Trophoblast cell (in vitro differentiated cells and primary cell): ENCODE results near the gene BCL2L2. TPM values are rescaled to one million over a fixed set of nuclear protein-coding genes. Genes with fewer than 3 reads are reported as not detected.
"Not testable (repeated sequence)": the region's sequence is repeated elsewhere in the genome, so short reads cannot be mapped to it uniquely, and the experiment has no call there.

Source experiments
- DNase-seq, 2 donors: peaks; one replicate each; pipeline ENCODE4 v3.0.0-alpha.2; 2016
- H2AFZ ChIP-seq: 2 replicates; pipeline ENCODE4 v1.6.1; 2013; ENCODE audit warnings: low read length, moderate library complexity, mild to moderate bottlenecking; ENCODE audit not compliant: insufficient read depth, poor library complexity
- H2AK5ac ChIP-seq: 2 replicates; pipeline ENCODE4 v1.6.1; 2013; ENCODE audit warnings: mild to moderate bottlenecking, low read length
- H2BK120ac ChIP-seq: 2 replicates; pipeline ENCODE4 v1.6.1; 2013; ENCODE audit warnings: low read length, mild to moderate bottlenecking, moderate library complexity; ENCODE audit not compliant: insufficient read depth, poor library complexity
- H2BK12ac ChIP-seq: 2 replicates; pipeline ENCODE4 v1.6.1; 2013; ENCODE audit warnings: mild to moderate bottlenecking, low read length, moderate library complexity
- H2BK5ac ChIP-seq: 2 replicates; pipeline ENCODE4 v1.6.1; 2013; ENCODE audit warnings: low read length, low read depth, moderate library complexity, mild to moderate bottlenecking; ENCODE audit not compliant: poor library complexity
- H3K14ac ChIP-seq: 2 replicates; pipeline ENCODE4 v1.6.1; 2013; ENCODE audit warnings: mild to moderate bottlenecking, low read length
- H3K18ac ChIP-seq: 2 replicates; pipeline ENCODE4 v1.6.1; 2013; ENCODE audit warnings: mild to moderate bottlenecking, low read length
- H3K23ac ChIP-seq: 2 replicates; pipeline ENCODE4 v1.6.1; 2013; ENCODE audit warnings: low read length
- H3K27ac ChIP-seq: 2 replicates; pipeline ENCODE4 v1.5.1; 2013; ENCODE audit warnings: low read depth, mild to moderate bottlenecking, inconsistent platforms, low read length, moderate library complexity
- H3K27me3 ChIP-seq: 2 replicates; pipeline ENCODE4 v1.6.1; 2013; ENCODE audit warnings: inconsistent platforms, mild to moderate bottlenecking, low read length, moderate library complexity; ENCODE audit not compliant: insufficient read depth
- H3K36me3 ChIP-seq, 2 experiments: 1 replicate in 1 of 2; 2 replicates in 1 of 2; pipeline ENCODE4 v1.6.1; 2013; ENCODE audit warnings: low read length in 2 of 2, mild to moderate bottlenecking in 2 of 2, moderate library complexity in 1 of 2; ENCODE audit not compliant: insufficient read depth in 2 of 2, control insufficient read depth in 1 of 2
- H3K4ac ChIP-seq: 2 replicates; pipeline ENCODE4 v1.6.1; 2013; ENCODE audit warnings: low read depth, mild to moderate bottlenecking, low read length, moderate library complexity
- H3K4me1 ChIP-seq, 2 experiments: 1 replicate in 1 of 2; 2 replicates in 1 of 2; pipeline ENCODE4 v1.6.1; 2013; ENCODE audit warnings: low read length in 2 of 2, mild to moderate bottlenecking in 2 of 2, moderate library complexity in 1 of 2; ENCODE audit not compliant: insufficient read depth in 2 of 2, control insufficient read depth in 1 of 2
- H3K4me2 ChIP-seq: 2 replicates; pipeline ENCODE4 v1.6.1; 2013; ENCODE audit warnings: inconsistent platforms, mild to moderate bottlenecking, low read length, moderate library complexity
- H3K4me3 ChIP-seq: 2 replicates; pipeline ENCODE4 v1.5.1; 2013; ENCODE audit warnings: mild to moderate bottlenecking, low read depth, low read length, inconsistent platforms
- H3K79me1 ChIP-seq: one replicate; pipeline ENCODE4 v1.6.1; 2013; ENCODE audit warnings: low read length
- H3K79me2 ChIP-seq: 2 replicates; pipeline ENCODE4 v1.6.1; 2013; ENCODE audit warnings: low read length, mild to moderate bottlenecking; ENCODE audit not compliant: control insufficient read depth, insufficient read depth, poor library complexity
- H3K9ac ChIP-seq: 2 replicates; pipeline ENCODE4 v1.6.1; 2013; ENCODE audit warnings: mild to moderate bottlenecking, low read length
- H3K9me3 ChIP-seq: 2 replicates; pipeline ENCODE4 v1.6.1; 2013; ENCODE audit warnings: low read depth, mild to moderate bottlenecking, control low read depth, inconsistent platforms, low read length; ENCODE audit not compliant: insufficient read depth
- H4K12ac ChIP-seq: 2 replicates; pipeline ENCODE4 v1.6.1; 2013; ENCODE audit warnings: low read depth, mild to moderate bottlenecking, low read length, moderate library complexity
- H4K8ac ChIP-seq: 2 replicates; pipeline ENCODE4 v1.6.1; 2013; ENCODE audit warnings: low read depth, mild to moderate bottlenecking, low read length, moderate library complexity
- H4K91ac ChIP-seq: one replicate; pipeline ENCODE4 v1.6.1; 2013; ENCODE audit warnings: low read depth, mild to moderate bottlenecking, low read length, moderate library complexity
- WGBS: extraction: QIAGEN DNeasy Blood & Tissue Kit; methylation state at CpG from one replicate; pipeline ENCODE4 v1.1.7; 2013; ENCODE audit warnings: missing lambda C conversion rate; ENCODE audit not compliant: insufficient read length, insufficient coverage; ENCODE audit errors: extremely low coverage; 5-methylcytosine and 5-hydroxymethylcytosine counted together
- polyA plus RNA-seq: library from polyadenylated mRNA; stranded (reverse); fragments of 200-250 nt; gene quantifications from 2 replicates; pipeline ENCODE4 v1.2.3, GENCODE V29; 2013

The BCL2L2 gene, protein sequence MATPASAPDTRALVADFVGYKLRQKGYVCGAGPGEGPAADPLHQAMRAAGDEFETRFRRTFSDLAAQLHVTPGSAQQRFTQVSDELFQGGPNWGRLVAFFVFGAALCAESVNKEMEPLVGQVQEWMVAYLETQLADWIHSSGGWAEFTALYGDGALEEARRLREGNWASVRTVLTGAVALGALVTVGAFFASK
- polyA plus RNA-seq, result 11.3 and 11.5 TPM in 2 replicates

DNA sequence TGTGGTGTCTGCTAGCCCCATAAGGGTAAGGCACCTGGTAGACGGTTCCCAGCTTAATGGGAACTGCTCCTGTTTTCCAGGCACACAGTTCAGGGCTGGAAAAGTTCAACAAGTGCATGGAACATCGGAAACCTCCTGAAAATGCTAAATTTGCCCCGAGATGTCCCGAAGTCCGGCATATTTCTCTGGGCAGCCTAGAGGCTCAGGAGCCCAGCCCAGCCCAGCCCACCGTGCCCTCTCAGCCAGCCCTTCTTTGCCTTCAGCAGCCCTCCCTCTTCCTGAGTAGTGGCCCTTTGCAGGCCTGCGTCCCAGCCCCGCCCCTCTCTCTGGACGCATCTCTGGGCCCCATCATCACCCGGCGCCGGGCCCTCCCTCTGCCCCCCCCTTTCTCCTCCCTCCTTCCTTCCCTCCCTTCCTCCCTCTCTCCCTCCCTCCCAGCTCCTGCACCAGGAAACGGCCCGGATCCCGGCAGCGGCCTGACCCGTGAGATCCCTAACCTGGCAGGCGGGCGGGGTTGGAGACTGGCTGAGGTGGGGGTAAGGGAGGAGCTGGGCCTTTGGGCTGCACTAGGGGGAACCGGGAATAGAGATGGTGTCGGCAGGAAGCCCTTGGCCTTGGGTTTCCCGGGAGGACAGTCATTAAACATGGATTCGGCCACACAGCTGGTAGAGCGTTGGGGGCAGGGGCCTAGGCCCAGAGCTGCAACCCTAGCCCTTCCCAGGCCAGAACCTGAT, at the start of gene BCL2L2:
TSS of gene BCL2L2 (plus strand) at position 422 of the 734 bp plus-strand sequence. CDS start 935 bp downstream, outside the sequence.
- Histone ChIP-seq H3K4me2 (peak within 1 kb of the TSS; percentile 76), H2BK5ac (peak within 1 kb of the TSS; percentile 90), H3K4ac (peak within 1 kb of the TSS; percentile 97), H4K8ac (peak within 1 kb of the TSS; percentile 94), H2AK5ac (peak within 1 kb of the TSS; percentile 96), H3K23ac (no peak within 1 kb of the TSS), H3K4me1 (peaks cover 11 to 14% of the 10 kb centered on the region in 2 experiments), H3K4me3 (peak within 1 kb of the TSS; percentile 81), H4K12ac (peak within 1 kb of the TSS; percentile 81), H2BK12ac (peak within 1 kb of the TSS; percentile 51), H2BK120ac (peak within 1 kb of the TSS; percentile 93), H3K27me3 (no peaks in the 10 kb centered on the region), H3K27ac (peak within 1 kb of the TSS; percentile 29), H4K91ac (peak within 1 kb of the TSS; percentile 98), H3K14ac (peak within 1 kb of the TSS; percentile 88), H2AFZ (peak within 1 kb of the TSS; percentile 87), H3K79me2 (peaks cover 18% of the 10 kb centered on the region), H3K36me3 (peaks cover 26 to 29% of the 10 kb centered on the region in 2 experiments), H3K18ac (peak within 1 kb of the TSS; percentile 75), H3K9ac (peak within 1 kb of the TSS; percentile 86), H3K79me1 (peaks cover 16% of the 10 kb centered on the region), H3K9me3 (no peaks in the 10 kb centered on the region)
- peak; percentile 81 to 85 for DNase-seq
- WGBS, result no CpG with 5 or more reads among the region's 24 CpGs

DNA sequence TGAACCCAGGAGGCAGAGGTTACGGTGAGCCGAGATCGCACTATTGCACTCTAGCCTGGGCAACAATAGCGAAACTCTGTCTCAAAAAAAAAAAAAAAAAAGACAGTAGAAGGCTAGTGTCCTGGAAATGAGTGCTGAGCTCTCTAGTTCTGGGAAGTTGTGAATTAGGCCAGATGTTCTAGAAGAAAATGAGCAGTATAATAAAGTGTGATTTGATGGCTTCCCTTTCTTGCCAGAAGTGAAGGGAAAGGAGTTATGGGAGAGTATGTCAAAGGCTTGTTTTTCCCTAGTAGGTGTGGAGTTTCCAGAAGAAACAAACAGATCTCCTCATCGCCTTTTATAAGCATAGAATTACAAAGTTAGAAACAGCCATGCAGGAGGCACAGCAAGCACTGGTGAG, 48.4 kb upstream of the BCL2L2 start:
- no peak overlapping the region for H3K9ac ChIP-seq
- no CpG with 5 or more reads among the region's 5 CpGs for WGBS
- no peak overlapping the region for H4K8ac ChIP-seq
- H3K4me1 ChIP-seq, result no peaks in the 10 kb centered on the region
- H4K12ac ChIP-seq, result no peak overlapping the region
- H2BK5ac ChIP-seq, result no peak overlapping the region
- H3K18ac ChIP-seq, result no peak overlapping the region
- no peaks in the 10 kb centered on the region for H3K79me1 ChIP-seq
- no peaks in the 10 kb centered on the region for H3K79me2 ChIP-seq
- H3K36me3 ChIP-seq, result no peaks in the 10 kb centered on the region
- H3K9me3 ChIP-seq, result no peaks in the 10 kb centered on the region
- H3K4me2 ChIP-seq, result no peak overlapping the region
- H3K4me3 ChIP-seq, result no peak overlapping the region
- H2AFZ ChIP-seq, result no peak overlapping the region
- no peaks in the 10 kb centered on the region for H3K27me3 ChIP-seq
- H3K23ac ChIP-seq, result no peak overlapping the region
- H3K4ac ChIP-seq, result no peak overlapping the region
- H2BK12ac ChIP-seq, result no peak overlapping the region
- no peak overlapping the region for H2AK5ac ChIP-seq
- H4K91ac ChIP-seq, result no peak overlapping the region
- no peak overlapping the region for H2BK120ac ChIP-seq
- no peak for DNase-seq
- no peak overlapping the region for H3K14ac ChIP-seq
- H3K27ac ChIP-seq, result no peak overlapping the region

DNA sequence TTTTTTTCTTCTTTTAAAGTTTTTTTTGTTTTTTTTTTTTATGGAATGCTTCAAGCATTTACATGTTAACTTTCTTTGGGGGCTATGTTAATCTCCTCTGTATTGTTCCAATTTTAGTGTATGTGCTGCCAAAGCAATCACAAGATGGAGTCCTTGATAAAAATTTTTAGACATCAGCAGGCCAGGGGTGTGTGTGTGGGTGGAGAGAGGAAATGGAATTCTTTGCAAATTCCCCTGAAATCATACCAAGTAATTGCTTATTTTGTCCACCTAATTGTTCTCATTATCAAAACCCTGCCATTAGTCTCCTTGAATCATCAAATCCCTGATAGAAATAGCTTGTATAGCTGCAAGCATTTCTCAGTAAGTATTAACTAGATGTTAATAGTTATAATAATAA, 47.2 kb upstream of the BCL2L2 start:
- H2BK5ac ChIP-seq, result no peak overlapping the region
- H3K79me2 ChIP-seq, result no peaks in the 10 kb centered on the region
- H3K27me3 ChIP-seq, result no peaks in the 10 kb centered on the region
- H3K9ac ChIP-seq, result no peak overlapping the region
- no peak overlapping the region for H3K23ac ChIP-seq
- H3K18ac ChIP-seq, result no peak overlapping the region
- no peaks in the 10 kb centered on the region for H3K79me1 ChIP-seq
- no peak overlapping the region for H3K4ac ChIP-seq
- H3K9me3 ChIP-seq, result no peaks in the 10 kb centered on the region
- no peak overlapping the region for H3K27ac ChIP-seq
- H2AK5ac ChIP-seq, result no peak overlapping the region
- no peak overlapping the region for H3K14ac ChIP-seq
- H2AFZ ChIP-seq, result no peak overlapping the region
- no peak overlapping the region for H4K8ac ChIP-seq
- no peak overlapping the region for H2BK12ac ChIP-seq
- H3K4me1 ChIP-seq, result no peaks in the 10 kb centered on the region
- no peak overlapping the region for H4K12ac ChIP-seq
- no peak for DNase-seq
- H3K4me2 ChIP-seq, result no peak overlapping the region
- H3K4me3 ChIP-seq, result no peak overlapping the region
- no peaks in the 10 kb centered on the region for H3K36me3 ChIP-seq
- H2BK120ac ChIP-seq, result no peak overlapping the region
- H4K91ac ChIP-seq, result no peak overlapping the region

DNA sequence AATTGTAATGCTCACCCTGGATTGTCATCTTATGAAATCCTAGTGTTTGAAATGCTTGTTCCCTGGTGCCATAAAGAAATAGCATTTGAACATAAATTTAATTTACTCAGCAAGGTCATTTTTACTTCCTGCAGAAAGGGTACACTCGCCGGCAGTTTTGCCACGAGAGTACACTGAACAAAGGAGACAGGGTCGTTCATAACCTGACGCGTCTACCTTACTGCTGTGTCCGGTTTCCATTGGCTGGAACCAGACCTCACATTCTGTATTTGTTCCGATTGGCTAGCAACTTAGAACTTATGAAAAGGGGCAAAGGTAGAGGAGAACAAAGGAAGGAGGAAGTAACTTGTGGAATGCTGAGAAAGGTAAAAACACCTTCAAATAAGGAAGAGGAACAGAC, 45.8 kb upstream of the BCL2L2 start:
- not testable (repeated sequence) for H3K14ac ChIP-seq, H2AFZ ChIP-seq, H3K79me2 ChIP-seq, H3K4me2 ChIP-seq, H3K27me3 ChIP-seq, H2BK5ac ChIP-seq, H3K23ac ChIP-seq, H3K36me3 ChIP-seq, H2BK120ac ChIP-seq, H4K91ac ChIP-seq, H3K4me1 ChIP-seq, H3K4me3 ChIP-seq, H4K8ac ChIP-seq, H4K12ac ChIP-seq, H2BK12ac ChIP-seq, H2AK5ac ChIP-seq, H3K9me3 ChIP-seq, H3K79me1 ChIP-seq, H3K9ac ChIP-seq, H3K27ac ChIP-seq, H3K4ac ChIP-seq, H3K18ac ChIP-seq
- peak in 1 of 2 donors; percentile 23 for DNase-seq
- no CpG with 5 or more reads among the region's 8 CpGs for WGBS
